Endothelial cell of umbilical vein (primary cell): ENCODE measurements around the gene CARD8. TPM values are rescaled to one million over a fixed set of nuclear protein-coding genes. Genes with fewer than 3 reads are reported as not detected.

Experiments used
- BruUV-seq: library from RNA; stranded (reverse); fragments of 400-500 nt; replicated peaks from 2 replicates; lab custom pipeline; 2021; lab: Mats Ljungman, UMichigan
- CTCF ChIA-PET: fragments of 300-600, 350-600 bp; sonication (Branson Sonifier 250); formaldehyde crosslinking; loops from one replicate; lab custom pipeline; 2021; ENCODE audit warnings: antibody characterized with exemption, inconsistent platforms; lab: Charles Lee
- POLR2A ChIA-PET: fragments of 300-600, 350-600 bp; sonication (Branson Sonifier 250); formaldehyde crosslinking; loops from one replicate; lab custom pipeline; 2021; ENCODE audit warnings: antibody characterized with exemption, inconsistent platforms; lab: Charles Lee
- DNase-seq: peaks from one replicate; pipeline ENCODE4 v3.0.0-alpha.2; 2011; ENCODE audit warnings: low read depth, low spot score
- FAIRE-seq: peaks from 2 replicates; lab custom pipeline; 2011; peaks lifted over from hg19 to GRCh38; lab: Jason Lieb, UNC
- H2AFZ ChIP-seq: 2 replicates; pipeline ENCODE4 v1.6.0; 2012; ENCODE audit warnings: low read depth, low read length, control low read depth, inconsistent platforms
- H3K27ac ChIP-seq: 2 replicates; pipeline ENCODE4 v1.5.1; 2011; ENCODE audit warnings: low read depth, mild to moderate bottlenecking, control low read depth, low read length, moderate library complexity; ENCODE audit not compliant: insufficient read depth
- H3K27me3 ChIP-seq, 2 experiments: 2 replicates each; pipeline versions ENCODE4 v1.6.0 to v1.6.1; 2011; ENCODE audit warnings: low read length in 2 of 2, mixed read lengths in 1 of 2; ENCODE audit not compliant: control insufficient read depth in 2 of 2, insufficient read depth in 2 of 2
- H3K36me3 ChIP-seq, 2 experiments: 2 replicates in 1 of 2; 3 replicates in 1 of 2; pipeline ENCODE4 v1.5.1; 2011; ENCODE audit warnings: low read length in 2 of 2, mild to moderate bottlenecking in 1 of 2, moderate library complexity in 1 of 2; ENCODE audit not compliant: control insufficient read depth in 2 of 2, insufficient read depth in 2 of 2; ENCODE audit errors: extremely low read depth in 1 of 2
- H3K4me1 ChIP-seq: 3 replicates; pipeline ENCODE4 v1.5.1; 2011; ENCODE audit warnings: mild to moderate bottlenecking, low read length; ENCODE audit not compliant: control insufficient read depth, insufficient read depth; ENCODE audit errors: extremely low read depth
- H3K4me2 ChIP-seq: 2 replicates; pipeline ENCODE4 v1.6.1; 2011; ENCODE audit warnings: low read length, control low read depth, mixed read lengths; ENCODE audit not compliant: insufficient read depth
- H3K4me3 ChIP-seq, 3 experiments: fragments of 200-600 bp in 1 of 3; sonication (generic), shearing (Covaris generic) in 1 of 3; replicated peaks in 1 of 3; 2 replicates each; pipeline ENCODE4 v1.5.1; 2011 to 2016; ENCODE audit warnings: control low read depth in 3 of 3, low read length in 3 of 3, mild to moderate bottlenecking in 2 of 3, inconsistent platforms in 1 of 3, low read depth in 1 of 3, moderate library complexity in 1 of 3; ENCODE audit not compliant: insufficient read depth in 1 of 3
- H3K79me2 ChIP-seq: 2 replicates; pipeline ENCODE4 v1.6.0; 2012; ENCODE audit warnings: low read length, inconsistent platforms; ENCODE audit not compliant: control insufficient read depth, insufficient read depth
- H3K9ac ChIP-seq: replicated peaks from 2 replicates; pipeline ENCODE3; 2011; ENCODE audit warnings: low read length, control low read depth; ENCODE audit not compliant: insufficient read depth; ENCODE audit errors: extremely low read depth
- H3K9me1 ChIP-seq: replicated peaks from 3 replicates; pipeline ENCODE4 v1.6.0; 2011; ENCODE audit warnings: mild to moderate bottlenecking, low read length; ENCODE audit not compliant: control insufficient read depth, insufficient read depth; ENCODE audit errors: extremely low read depth
- H3K9me3 ChIP-seq: replicated peaks from 2 replicates; pipeline ENCODE4 v1.5.1; 2012; ENCODE audit warnings: low read length, inconsistent platforms; ENCODE audit not compliant: control insufficient read depth, insufficient read depth
- H4K20me1 ChIP-seq: replicated peaks from 2 replicates; pipeline ENCODE3; 2011; ENCODE audit warnings: mild to moderate bottlenecking, low read length; ENCODE audit not compliant: control insufficient read depth, insufficient read depth; ENCODE audit errors: extremely low read depth
- EZH2 ChIP-seq: IDR thresholded peaks from 2 replicates; pipeline ENCODE4 v1.6.1; 2012; ENCODE audit warnings: borderline replicate concordance, low read depth, mild to moderate bottlenecking, moderate library complexity, low read length, inconsistent platforms; ENCODE audit not compliant: severe bottlenecking
- FOS ChIP-seq: IDR thresholded peaks from 2 replicates; pipeline ENCODE4 v1.6.1; 2011; ENCODE audit warnings: mild to moderate bottlenecking, low read length, moderate library complexity, borderline replicate concordance; ENCODE audit not compliant: insufficient read depth
- GATA2 ChIP-seq: IDR thresholded peaks from 2 replicates; pipeline ENCODE4 v1.7.0; 2011; ENCODE audit warnings: low read depth, mild to moderate bottlenecking, moderate library complexity, mixed read lengths, low read length; ENCODE audit not compliant: insufficient read length, insufficient read depth
- POLR2A ChIP-seq: IDR thresholded peaks from 2 replicates; pipeline ENCODE4 v1.6.1; 2012; ENCODE audit warnings: low read depth, mild to moderate bottlenecking, control low read depth, low read length
- POLR2AphosphoS5 ChIP-seq: IDR thresholded peaks from 2 replicates; pipeline ENCODE4 v1.6.1; 2012; ENCODE audit warnings: low read depth, mild to moderate bottlenecking, control low read depth, low read length, moderate library complexity; ENCODE audit not compliant: insufficient read depth
- dilution Hi-C: fragments of 300-500 bp; cut with MboI; formaldehyde crosslinking; loops from one replicate; pipeline ENCODE4 v1.15.0; 2019; ENCODE audit warnings: low sequenced_read_pairs; ENCODE audit not compliant: extremely low pct_ligation_motif_present
- intact Hi-C: fragments of 100-400 bp; cut with micrococcal nuclease; formaldehyde crosslinking; loops from one replicate; pipeline ENCODE4 v1.10.0; 2022
- polyA plus RNA-seq, 4 experiments: library from polyadenylated mRNA; depleted of rRNA in 3 of 4; stranded (reverse) in 3 of 4; unstranded in 1 of 4; fragments of >200 nt; gene quantifications; 2 replicates each; pipeline versions ENCODE4 v1.2.1 to v1.2.3, GENCODE V29; 2011 to 2012; ENCODE audit warnings: missing spikeins in 1 of 4
- total RNA-seq: library from RNA; stranded (reverse); gene quantifications from 2 replicates; pipeline ENCODE4 v1.2.3, GENCODE V29; 2021
- TF ChIP-seq, protein P1 (sequence below): IDR thresholded peaks from 2 replicates; pipeline ENCODE4 v1.6.1; 2011; ENCODE audit not compliant: insufficient read depth, insufficient read length
- TF ChIP-seq, protein P2 (sequence below), 2 donors: IDR thresholded peaks; 1 replicate in 1 of 2; 2 replicates in 1 of 2; pipeline ENCODE4 v1.5.1; 2011; ENCODE audit warnings: low read length in 2 of 2, mild to moderate bottlenecking in 2 of 2, moderate library complexity in 2 of 2, control low read depth in 1 of 2, inconsistent platforms in 1 of 2, low read depth in 1 of 2; ENCODE audit not compliant: insufficient read depth in 1 of 2; ENCODE audit errors: extremely low read depth in 1 of 2

CARD8 gene
- total and polyA plus RNA-seq, 2 donors (not counting 3 experiments of a cell fraction or from before 2014, with no cell fraction given): 64.6 to 123 TPM

DNA sequence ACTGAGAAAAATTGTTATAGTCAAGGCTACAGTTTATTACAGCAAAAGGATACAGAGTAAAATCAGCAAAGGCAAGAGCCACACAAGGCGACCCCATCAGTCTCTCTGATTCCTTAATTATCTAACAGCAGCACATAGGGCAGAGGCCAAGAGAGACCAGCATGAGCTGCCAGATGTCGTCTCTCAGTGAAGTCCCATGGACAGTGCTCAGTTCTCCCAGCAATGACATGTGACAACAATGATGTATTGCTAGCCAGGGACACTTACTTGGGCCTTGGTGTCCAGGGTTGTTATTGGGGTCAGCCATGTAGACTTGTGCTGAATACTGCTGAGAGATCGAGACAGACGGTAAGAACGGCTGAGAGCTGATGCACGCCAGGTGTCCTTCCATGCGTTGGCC lies 63.0 kb downstream of the CARD8 start:
- no peak overlapping the region for H3K27ac ChIP-seq
- DNase-seq (no peak), FAIRE-seq (no peak)
- H3K9me1 ChIP-seq: no peaks in the 10 kb centered on the region
- dilution Hi-C loops: no loop called here
- no peak overlapping the region for H3K4me3 ChIP-seq
- no peaks in the 10 kb centered on the region for H3K79me2 ChIP-seq
- BruUV-seq: no TSS peak
- ChIA-PET CTCF (interaction anchor here (2.6 kb wide), 1 partner anchor 85 kb away, joined by 11 read pairs; no protein-coding TSS in a partner anchor), POLR2A (no interaction called here)
- H3K9me3 ChIP-seq: no peaks in the 10 kb centered on the region
- no peaks in the 10 kb centered on the region for H3K36me3 ChIP-seq
- no peak overlapping the region for H3K4me2 ChIP-seq
- no peaks in the 10 kb centered on the region for H4K20me1 ChIP-seq
- TF ChIP-seq, protein P1, sequence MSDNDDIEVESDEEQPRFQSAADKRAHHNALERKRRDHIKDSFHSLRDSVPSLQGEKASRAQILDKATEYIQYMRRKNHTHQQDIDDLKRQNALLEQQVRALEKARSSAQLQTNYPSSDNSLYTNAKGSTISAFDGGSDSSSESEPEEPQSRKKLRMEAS: no peak
- TF ChIP-seq POLR2AphosphoS5: no peak
- TF ChIP-seq, protein P2, sequence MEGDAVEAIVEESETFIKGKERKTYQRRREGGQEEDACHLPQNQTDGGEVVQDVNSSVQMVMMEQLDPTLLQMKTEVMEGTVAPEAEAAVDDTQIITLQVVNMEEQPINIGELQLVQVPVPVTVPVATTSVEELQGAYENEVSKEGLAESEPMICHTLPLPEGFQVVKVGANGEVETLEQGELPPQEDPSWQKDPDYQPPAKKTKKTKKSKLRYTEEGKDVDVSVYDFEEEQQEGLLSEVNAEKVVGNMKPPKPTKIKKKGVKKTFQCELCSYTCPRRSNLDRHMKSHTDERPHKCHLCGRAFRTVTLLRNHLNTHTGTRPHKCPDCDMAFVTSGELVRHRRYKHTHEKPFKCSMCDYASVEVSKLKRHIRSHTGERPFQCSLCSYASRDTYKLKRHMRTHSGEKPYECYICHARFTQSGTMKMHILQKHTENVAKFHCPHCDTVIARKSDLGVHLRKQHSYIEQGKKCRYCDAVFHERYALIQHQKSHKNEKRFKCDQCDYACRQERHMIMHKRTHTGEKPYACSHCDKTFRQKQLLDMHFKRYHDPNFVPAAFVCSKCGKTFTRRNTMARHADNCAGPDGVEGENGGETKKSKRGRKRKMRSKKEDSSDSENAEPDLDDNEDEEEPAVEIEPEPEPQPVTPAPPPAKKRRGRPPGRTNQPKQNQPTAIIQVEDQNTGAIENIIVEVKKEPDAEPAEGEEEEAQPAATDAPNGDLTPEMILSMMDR (IDR thresholded peaks at IDR 0.05; ENCODE audit: extremely low read depth in 1 of 2, insufficient read depth in 1 of 2, low read depth in 1 of 2, low read length in 2 of 2): no peak
- TF ChIP-seq GATA2: no peak
- no peak for TF ChIP-seq POLR2A
- TF ChIP-seq EZH2: no peak
- TF ChIP-seq FOS: no peak
- H2AFZ ChIP-seq: no peak overlapping the region
- H3K4me1 ChIP-seq: peaks cover 7% of the 10 kb centered on the region
- no peak overlapping the region for H3K9ac ChIP-seq
- intact Hi-C loops: no loop called here
- H3K27me3 ChIP-seq: no peaks in the 10 kb centered on the region
